Fibroblast of lung (primary cell): Measurements from ENCODE around the gene AQP12B.
"Not testable (repeated sequence)": the region's sequence is repeated elsewhere in the genome, so short reads cannot be mapped to it uniquely, and the experiment has no call there.

Experiments used
- EZH2 ChIP-seq: IDR thresholded peaks from 2 replicates; pipeline ENCODE4 v1.5.1; 2012; ENCODE audit warnings: low read length, control low read depth, mild to moderate bottlenecking; ENCODE audit errors: missing control alignments
- TF ChIP-seq, protein P1 (sequence below), 2 donors: IDR thresholded peaks in 1 of 2; conservative IDR thresholded peaks in 1 of 2; 1 replicate in 1 of 2; 2 replicates in 1 of 2; pipeline ENCODE4 v1.5.1; 2011 to 2012; ENCODE audit warnings: low read length in 2 of 2, control low read depth in 1 of 2, inconsistent platforms in 1 of 2, low read depth in 1 of 2, mild to moderate bottlenecking in 1 of 2

DNA sequence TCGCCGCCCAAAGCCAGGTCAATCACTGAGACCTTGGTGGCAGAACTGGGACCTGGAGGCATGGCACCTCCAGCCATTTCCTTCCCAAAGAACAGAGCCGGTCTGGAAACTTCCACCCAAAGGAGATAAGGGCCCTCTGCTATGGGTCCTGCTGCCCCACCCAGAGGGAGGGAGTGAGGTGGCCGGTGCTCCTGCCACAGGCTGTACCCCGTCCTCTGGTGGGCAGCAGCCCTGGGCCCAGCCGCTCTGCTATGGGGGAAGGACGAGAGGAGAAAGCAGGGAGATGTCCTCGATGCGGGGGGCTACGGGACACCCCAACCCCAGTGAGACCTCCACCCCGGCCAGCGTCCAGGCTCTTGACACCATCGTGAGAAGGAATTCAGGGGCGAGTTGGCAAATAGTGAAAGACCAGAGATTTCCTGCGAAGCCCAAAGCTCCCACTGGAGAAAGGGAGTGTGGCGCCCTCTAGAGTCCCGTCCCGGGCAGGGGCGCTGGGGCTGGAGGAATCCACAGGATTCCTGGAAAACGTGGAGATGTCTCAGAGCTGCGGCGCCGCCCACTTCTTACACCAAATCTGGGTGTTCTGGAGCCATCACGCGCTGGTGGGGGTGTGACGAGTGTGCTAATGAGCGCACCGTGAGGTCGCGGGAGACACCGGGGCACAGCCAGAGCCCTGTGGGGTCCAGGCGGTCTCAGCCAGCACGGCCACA is 16.3 kb upstream of the AQP12B start:
- TF ChIP-seq, protein P1, sequence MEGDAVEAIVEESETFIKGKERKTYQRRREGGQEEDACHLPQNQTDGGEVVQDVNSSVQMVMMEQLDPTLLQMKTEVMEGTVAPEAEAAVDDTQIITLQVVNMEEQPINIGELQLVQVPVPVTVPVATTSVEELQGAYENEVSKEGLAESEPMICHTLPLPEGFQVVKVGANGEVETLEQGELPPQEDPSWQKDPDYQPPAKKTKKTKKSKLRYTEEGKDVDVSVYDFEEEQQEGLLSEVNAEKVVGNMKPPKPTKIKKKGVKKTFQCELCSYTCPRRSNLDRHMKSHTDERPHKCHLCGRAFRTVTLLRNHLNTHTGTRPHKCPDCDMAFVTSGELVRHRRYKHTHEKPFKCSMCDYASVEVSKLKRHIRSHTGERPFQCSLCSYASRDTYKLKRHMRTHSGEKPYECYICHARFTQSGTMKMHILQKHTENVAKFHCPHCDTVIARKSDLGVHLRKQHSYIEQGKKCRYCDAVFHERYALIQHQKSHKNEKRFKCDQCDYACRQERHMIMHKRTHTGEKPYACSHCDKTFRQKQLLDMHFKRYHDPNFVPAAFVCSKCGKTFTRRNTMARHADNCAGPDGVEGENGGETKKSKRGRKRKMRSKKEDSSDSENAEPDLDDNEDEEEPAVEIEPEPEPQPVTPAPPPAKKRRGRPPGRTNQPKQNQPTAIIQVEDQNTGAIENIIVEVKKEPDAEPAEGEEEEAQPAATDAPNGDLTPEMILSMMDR (conservative IDR thresholded peaks at IDR 0.05 in 1 of 2, IDR thresholded peaks at IDR 0.05 in 1 of 2; ENCODE audit: low read depth in 1 of 2, low read length in 2 of 2): not testable (repeated sequence)
- not testable (repeated sequence) for TF ChIP-seq EZH2
